Stimulated activated CD4-positive, alpha-beta T cell treated with anti-CD3 and anti-CD28 coated beads, Interleukin-1b, Interleukin-23, amount 100 ng/mL, for 24 hours (primary cell): ENCODE measurements around the gene NAPA.
A peak's percentile ranks its signal among the peaks of the same experiment; 100 is the strongest.

Experiments
- DNase-seq, 4 experiments: peaks; one replicate each; pipeline ENCODE4 v3.0.0-alpha.2; 2020; ENCODE audit warnings: low read depth in 4 of 4, low spot score in 1 of 4

The NAPA gene

DNA sequence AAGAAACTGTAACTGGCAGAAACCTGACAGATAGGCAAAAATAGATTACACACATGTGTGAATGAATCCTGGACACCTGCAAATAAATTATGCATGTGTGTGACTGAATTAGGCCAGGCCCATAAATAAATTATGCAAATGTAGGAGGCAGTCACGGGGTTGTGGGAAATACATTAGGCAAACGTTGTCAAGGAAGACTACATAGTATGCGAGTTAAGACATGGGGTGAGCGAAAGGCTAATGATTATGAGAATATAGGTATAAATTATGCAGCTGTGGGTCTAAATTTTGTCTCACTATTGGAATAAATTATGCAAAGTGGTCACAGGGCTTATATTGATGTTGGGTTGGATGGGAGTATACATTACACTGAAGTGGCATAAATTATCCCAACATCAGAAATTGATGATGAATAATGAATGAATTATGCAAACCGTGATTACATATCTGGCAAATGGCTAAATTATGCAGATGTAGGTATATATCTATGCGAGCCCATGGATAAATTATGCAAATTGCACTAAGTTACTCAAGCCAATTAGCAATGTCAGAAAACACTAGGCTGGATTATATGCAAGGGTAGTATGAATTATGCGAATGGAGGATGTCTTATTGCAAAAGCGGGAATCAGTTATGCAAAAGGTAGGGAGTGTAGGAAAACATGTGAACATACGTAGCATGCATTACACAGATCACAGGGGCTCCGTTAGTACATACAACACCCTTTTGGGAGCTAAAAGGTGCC is 50.0 kb downstream of the NAPA start:
- DNase-seq: no peak

DNA sequence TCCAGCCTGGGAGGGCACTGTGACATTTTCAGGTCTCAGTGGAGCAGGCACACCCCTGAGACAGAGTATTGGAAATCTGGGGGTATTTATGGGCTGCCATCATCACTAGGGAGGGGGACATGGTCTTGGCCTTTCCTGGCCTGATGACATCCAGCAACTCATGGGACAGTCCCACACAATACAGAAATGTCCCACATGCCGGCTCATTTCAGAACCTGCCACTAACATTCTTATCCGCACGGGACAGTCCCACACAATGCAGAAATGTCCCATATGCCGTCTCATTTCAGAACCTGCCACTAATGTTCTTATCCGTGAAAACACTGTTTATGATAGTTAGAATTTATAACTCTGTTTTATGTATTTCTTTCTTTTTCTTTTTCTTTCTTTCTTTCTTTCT is 53.0 kb downstream of the NAPA start:
- no peak for DNase-seq

DNA sequence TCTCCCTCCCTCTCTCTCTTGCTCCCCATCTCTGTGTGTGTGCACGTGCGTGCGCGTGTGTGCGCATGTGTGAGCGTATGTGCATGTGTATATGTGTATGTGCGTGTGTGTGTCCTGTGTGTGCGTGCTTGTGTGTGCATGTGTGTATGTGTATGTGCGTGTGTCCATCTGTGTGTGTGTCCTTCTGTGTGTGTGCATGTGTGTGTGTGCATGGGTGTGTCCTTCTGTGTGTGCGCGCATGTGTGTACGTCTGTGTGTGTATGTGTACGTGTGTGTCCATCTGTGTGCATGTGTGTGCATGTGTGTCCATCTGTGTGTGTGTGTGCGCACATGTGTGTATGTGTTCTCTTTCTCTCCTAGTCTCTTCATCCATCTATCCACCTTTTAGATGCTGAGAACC is 55.4 kb downstream of the NAPA start:
- no peak for DNase-seq

DNA sequence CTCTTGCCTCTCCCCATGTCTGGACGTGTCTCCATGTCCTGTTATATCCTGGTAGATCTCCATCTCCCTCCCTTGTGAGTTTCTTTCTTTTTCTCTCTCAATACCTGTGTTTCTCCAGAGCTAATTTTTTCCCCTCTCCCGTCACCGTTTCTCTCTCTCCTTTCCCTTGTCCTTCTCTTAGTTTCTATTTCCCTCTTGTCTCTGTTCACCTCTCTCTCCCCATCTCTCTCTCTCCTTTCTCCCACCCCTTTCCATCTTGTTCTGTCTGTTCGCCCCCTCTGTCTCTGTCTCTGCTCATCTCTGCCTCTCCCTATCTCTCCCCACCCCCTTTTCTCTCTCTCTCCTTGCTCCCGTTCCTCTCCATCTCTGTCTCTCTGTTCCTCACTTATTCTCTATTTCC is 56.2 kb downstream of the NAPA start:
- no peak for DNase-seq

DNA sequence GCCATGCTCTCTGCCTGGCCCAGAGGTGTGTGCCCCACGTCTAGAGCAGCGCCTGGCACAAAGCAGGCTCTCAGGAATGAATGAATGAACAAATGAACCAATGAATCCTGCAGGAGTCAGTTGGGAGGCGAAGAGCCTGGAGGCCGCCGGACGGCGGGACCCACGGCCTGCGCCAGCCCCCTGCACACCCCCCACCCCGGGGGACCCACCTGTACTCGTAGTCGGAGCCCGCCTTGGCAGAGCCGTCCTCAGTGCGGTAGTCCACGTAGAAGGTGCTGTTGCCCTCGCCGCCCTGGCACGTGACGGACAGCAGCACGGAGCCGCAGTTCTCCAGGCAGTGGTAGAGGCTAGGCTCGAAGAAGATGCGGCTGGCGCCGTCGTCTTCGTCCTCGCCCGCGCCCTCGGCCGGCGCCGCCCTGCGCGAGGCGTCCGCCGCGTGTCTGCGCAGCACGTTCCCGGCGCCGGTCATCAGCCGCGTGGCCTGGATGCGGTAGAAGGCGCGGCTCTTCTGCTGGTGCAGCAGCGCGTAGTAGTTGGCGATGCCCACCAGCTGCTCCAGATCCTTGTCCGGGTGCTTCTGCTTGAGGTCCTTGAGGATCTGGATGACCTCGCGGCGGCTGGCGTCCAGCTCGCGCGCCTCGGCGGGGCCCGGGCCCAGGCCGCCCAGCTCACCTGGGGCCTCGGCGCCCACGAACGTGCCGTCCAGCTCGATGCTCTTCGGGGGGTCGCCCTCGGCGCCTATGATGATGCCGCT is 58.0 kb downstream of the NAPA start:
- no peak for DNase-seq

DNA sequence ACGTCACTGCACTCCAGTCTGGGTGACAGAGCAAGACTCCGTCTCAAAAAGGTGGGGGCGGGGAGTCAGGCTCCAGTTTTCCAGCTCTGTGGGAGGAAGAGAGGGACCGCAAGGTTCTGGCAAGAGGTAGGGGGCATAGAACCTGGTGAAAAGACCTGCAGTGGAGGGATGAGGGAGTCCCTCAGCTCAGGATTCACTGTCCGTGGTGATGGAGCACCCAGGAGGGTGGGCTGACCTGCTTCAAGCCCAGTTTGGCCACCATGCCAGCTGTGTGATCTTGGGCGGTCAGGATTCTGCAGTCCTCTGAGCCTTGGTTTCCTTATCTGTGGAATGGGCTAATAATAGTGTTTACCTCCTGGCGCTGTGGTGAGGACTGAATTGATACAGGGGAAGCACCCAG is 64.4 kb downstream of the NAPA start:
- DNase-seq: no peak

DNA sequence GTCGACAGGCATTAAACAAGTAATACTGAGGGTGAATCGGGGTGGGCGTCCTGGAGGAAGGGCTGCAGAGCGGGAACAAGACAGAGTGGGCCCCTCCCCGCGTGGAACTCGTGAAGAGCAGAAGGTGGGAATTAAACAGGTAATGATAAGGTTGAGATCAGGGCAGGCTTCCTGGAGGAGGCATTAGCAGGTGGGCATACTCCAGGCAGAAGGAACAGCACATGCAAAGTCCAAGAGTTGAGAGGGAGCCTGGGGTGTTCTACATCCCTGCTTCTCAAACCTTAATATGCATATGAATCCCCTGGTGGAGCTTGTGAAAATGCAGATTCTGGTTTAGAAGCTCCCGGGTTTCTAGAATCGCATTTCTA is 66.5 kb downstream of the NAPA start:
- no peak for DNase-seq

DNA sequence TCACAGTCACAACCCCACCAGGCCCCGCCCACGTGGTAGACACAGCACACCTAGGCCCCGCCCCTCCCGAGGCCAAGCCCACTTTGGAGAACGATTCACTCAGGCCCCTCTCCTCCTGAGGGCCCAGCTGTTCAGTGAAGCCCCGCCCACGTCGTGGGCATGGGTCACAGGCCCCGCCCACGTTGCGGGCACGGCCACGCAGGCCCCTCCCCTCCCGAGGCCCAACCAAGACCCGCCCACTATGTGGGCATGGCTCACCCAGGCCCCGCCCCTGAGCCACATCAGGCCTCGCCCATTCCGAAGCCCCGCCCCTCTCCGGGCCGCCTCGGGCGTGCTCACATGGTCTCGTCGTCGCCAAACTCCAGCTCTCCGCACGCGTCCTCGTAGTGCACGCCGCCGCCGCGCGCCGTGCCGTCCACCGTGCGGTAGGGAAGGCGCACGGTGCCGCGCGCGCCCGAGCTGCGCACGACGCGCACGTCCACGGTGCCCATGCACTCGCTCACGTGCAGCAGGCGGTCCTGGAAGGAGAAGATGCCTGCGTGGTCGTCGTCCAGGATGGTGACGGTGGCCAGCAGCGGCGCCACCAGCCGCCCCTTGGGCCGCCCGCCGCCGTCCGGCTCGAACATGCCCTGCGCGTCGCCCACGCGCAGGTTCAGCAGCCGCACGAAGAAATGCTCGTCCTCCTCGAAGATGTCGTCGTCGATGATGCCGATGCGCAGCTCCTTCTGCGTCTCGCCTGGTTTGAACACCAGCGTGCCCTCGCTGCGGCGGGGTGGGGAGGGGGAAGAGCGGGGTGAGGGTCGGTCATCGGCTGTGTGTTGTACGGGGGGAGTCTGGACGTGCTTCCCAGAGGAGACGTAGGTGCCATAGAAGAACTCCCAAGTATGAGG is 67.1 kb downstream of the NAPA start:
- peak in 3 of 4 experiments; percentile 26 to 58 (median 28) for DNase-seq

DNA sequence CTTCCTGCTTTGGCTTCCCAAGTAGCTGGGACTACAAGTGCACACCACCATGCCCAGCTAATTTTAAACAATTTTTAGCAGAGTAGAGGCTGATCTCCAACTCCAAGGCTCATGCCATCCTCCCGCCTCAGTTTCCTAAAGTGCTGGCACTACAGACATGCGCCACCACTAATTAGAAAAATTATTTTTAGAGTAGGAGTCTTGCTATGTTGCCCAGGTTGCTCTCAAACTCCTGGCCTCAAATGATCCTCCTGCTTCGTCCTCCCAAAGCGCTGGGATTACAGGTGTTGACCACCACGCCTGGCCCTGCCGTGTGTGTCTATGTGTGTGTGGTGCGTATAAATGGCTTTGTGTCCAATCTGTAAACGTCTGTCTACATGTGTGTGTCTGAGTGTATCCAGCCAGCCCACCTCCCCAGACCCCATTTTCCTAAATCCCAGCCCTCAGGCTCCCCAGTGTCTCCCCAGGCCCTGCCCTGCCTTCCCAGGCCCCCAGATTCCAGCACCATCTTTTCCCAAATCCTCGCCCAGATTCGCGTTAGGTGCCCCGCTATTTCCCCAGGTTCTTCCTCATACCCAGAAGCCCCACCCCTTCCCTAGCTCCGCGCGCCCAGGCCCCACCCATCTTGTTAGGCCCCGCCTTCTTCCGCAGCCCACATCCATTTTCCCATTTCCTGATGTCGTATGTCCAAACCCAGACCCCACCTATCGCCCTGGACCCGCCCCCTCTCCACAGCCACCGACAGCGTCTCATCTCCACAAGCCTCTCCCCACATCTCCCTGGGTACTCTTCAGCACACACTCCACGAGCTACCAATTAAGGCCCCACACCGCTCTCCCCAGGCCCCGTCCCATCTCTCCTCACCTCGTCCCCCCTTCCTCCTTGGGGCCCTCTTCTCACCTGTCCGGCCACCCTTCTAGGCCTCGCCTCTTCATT is 68.1 kb downstream of the NAPA start:
- DNase-seq: peak in 1 of 4 experiments; percentile 19

DNA sequence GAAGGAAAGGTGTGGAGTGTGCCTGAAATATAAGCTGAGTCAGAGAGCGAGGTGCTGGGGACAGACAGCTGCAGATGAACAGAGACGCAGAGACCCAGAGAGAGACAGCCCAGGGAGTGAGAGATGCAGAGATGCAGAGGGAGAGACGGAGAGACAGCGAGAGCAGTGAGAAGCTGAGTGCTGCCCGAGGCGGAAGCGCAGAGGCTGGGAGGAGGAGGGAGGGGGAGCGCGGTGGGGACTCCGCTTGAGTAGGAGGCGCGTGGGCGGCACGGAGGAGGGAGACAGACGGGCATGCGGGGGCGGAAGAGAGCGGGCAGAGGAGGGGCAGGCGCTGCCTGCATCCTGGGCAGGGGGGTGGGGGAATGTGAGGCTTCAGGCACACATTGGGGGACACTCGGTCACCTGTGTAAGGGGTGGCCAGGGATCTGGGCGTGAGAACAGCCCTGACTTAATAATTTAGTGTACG is 68.9 kb downstream of the NAPA start:
- peak in 1 of 4 experiments; percentile 30 for DNase-seq

DNA sequence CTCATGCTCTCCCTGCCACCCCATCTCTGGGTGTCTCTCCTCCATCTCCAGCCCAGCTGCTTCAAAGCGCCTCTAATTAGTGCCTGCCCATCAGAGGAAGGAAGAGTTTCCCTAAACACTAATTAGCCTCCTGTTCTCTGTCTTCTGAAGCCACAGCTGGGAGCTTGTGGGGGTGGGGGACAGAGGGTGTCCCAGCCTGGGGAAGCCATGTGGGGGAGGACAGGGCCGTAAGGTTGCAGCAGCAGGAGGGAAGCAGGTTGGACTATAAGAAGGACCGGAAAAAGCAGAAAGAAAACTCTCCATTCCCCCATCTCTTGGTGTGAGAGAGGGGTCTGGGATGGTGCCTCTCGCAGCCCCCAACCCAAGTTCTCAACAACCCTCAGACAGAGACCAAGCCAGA is 69.3 kb downstream of the NAPA start:
- DNase-seq: no peak

DNA sequence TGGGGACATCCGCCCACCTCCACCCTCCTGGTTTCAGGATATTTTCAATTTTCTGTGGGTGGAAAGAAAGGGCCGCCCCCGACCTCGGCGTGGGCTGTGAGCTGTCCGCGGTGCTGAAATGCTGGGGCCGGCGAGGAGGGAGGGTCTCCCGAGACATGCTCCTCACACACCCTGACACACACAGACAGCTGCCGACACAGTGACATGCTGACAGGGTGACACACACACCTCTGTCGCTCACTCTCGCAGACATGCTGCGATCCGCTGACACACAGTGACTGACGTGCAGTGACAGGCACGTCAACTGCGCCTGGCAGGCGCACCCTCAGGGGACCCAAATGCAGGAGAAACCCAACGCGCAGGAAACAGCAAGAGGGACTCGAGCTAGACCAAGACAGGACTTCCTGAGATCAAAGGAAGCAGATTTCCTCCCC is 70.5 kb downstream of the NAPA start:
- DNase-seq: no peak

DNA sequence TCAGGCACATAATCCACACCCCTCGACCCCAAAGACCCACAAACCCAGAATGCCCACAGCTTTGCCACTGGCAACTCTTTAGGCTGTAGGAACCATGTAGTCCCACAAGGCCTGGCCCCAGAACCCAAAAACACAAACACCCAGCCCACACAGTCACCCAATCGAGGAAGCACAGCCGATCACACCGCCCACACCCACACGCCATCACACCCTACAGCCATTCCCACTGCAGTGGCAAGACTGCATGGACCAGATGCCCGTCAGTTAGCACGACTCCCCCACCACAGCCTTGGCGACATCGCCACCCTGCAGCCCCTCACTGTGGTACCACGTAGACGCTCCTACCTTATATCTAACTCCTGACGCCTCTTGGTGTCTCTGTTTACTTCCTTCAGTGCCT is 71.5 kb downstream of the NAPA start:
- no peak for DNase-seq

DNA sequence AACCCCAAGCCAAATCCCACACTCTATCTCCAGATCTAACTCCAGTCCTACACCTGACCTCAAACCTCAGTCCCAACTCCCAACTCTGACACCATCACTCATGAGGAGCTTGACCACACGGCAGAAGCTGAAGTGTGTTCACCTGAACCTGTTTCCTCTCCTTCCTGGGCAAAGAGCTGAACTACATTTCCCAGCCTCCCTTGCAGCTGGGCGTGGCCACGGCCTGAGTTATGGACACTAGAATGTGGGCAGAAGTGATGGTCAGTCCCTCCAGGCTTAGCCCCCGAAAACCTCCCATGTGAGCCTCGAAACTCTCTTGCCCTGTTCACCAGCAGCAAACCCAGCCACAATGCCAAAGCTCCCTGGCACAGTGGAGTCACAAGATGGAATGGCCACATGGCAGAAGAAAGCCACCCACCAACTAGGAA is 76.1 kb downstream of the NAPA start:
- DNase-seq: no peak
